IMR-90 (cell line): ENCODE data around the gene SCFD2. TPM values are rescaled to one million over a fixed set of nuclear protein-coding genes. Genes with fewer than 3 reads are reported as not detected.

Experiments used
- ATAC-seq: fragments of 200-7000 bp; cut with Tn5 transposase; 2 replicates; pipeline ENCODE4 v1.9.1; 2020; ENCODE audit warnings: low read depth, mild to moderate bottlenecking, moderate library complexity
- BruUV-seq: library from RNA; stranded (reverse); fragments of 400-500 nt; replicated peaks from 2 replicates; lab custom pipeline; 2021; lab: Mats Ljungman, UMichigan
- CTCF ChIA-PET: fragments of 300-600 bp; formaldehyde crosslinking; extraction: SDS; loops from one replicate; lab custom pipeline; 2021; ENCODE audit warnings: antibody characterized with exemption; lab: Yijun Ruan, JAX
- POLR2A ChIA-PET: fragments of 300-600 bp; sonication (Branson Sonifier 250); formaldehyde crosslinking; loops from one replicate; lab custom pipeline; 2022; ENCODE audit warnings: antibody characterized with exemption; ENCODE audit not compliant: unreplicated experiment; lab: Charles Lee
- DNase-seq: peaks from one replicate; pipeline ENCODE4 v3.0.0; 2013
- H2AFZ ChIP-seq: replicated peaks from 2 replicates; pipeline ENCODE3; 2013; ENCODE audit warnings: low read length, mild to moderate bottlenecking; ENCODE audit not compliant: poor library complexity
- H2AK5ac ChIP-seq: 2 replicates; pipeline ENCODE4 v1.6.1; 2013; ENCODE audit warnings: low read depth, low read length, inconsistent platforms
- H2AK9ac ChIP-seq: replicated peaks from 2 replicates; pipeline ENCODE3; 2013; ENCODE audit warnings: mild to moderate bottlenecking, low read depth, low read length, moderate library complexity; ENCODE audit not compliant: poor library complexity
- H2BK120ac ChIP-seq: 2 replicates; pipeline ENCODE4 v1.6.1; 2013; ENCODE audit warnings: low read depth, low read length, inconsistent platforms
- H2BK15ac ChIP-seq: 3 replicates; pipeline ENCODE4 v1.6.1; 2013; ENCODE audit warnings: low read depth, low read length, inconsistent platforms
- H2BK20ac ChIP-seq: 2 replicates; pipeline ENCODE4 v1.6.1; 2013; ENCODE audit warnings: low read depth, mild to moderate bottlenecking, inconsistent platforms, low read length, moderate library complexity
- H2BK5ac ChIP-seq: 2 replicates; pipeline ENCODE4 v1.6.1; 2013; ENCODE audit warnings: mild to moderate bottlenecking, low read depth, low read length, inconsistent platforms; ENCODE audit not compliant: poor library complexity, severe bottlenecking
- H3K14ac ChIP-seq: replicated peaks from 2 replicates; pipeline ENCODE4 v1.6.1; 2013; ENCODE audit warnings: low read depth, low read length, inconsistent platforms
- H3K18ac ChIP-seq: 2 replicates; pipeline ENCODE4 v1.6.1; 2013; ENCODE audit warnings: low read depth, low read length, control low read depth
- H3K23ac ChIP-seq: 2 replicates; pipeline ENCODE4 v1.6.1; 2013; ENCODE audit warnings: low read depth, low read length, inconsistent platforms
- H3K27ac ChIP-seq: 2 replicates; pipeline ENCODE4 v1.5.1; 2013; ENCODE audit warnings: mild to moderate bottlenecking, control low read depth, low read length; ENCODE audit not compliant: insufficient read depth
- H3K27me3 ChIP-seq: 2 replicates; pipeline ENCODE4 v1.6.1; 2013; ENCODE audit warnings: low read length; ENCODE audit not compliant: control insufficient read depth, insufficient read depth
- H3K36me3 ChIP-seq: 2 replicates; pipeline ENCODE4 v1.6.1; 2013; ENCODE audit warnings: low read length, mixed read lengths; ENCODE audit not compliant: control insufficient read depth, insufficient read depth
- H3K4ac ChIP-seq: 2 replicates; pipeline ENCODE4 v1.6.1; 2013; ENCODE audit warnings: low read depth, low read length, inconsistent platforms
- H3K4me1 ChIP-seq: 2 replicates; pipeline ENCODE4 v1.6.1; 2013; ENCODE audit warnings: low read length, mixed read lengths; ENCODE audit not compliant: control insufficient read depth, insufficient read depth
- H3K4me2 ChIP-seq: 2 replicates; pipeline ENCODE4 v1.6.1; 2013; ENCODE audit warnings: low read depth, mild to moderate bottlenecking, control low read depth, low read length, moderate library complexity
- H3K4me3 ChIP-seq: 2 replicates; pipeline ENCODE4 v1.5.1; 2013; ENCODE audit warnings: low read depth, mild to moderate bottlenecking, control low read depth, low read length, moderate library complexity; ENCODE audit not compliant: insufficient read depth
- H3K56ac ChIP-seq: 2 replicates; pipeline ENCODE4 v1.6.1; 2013; ENCODE audit warnings: low read length, inconsistent platforms; ENCODE audit not compliant: insufficient read depth; ENCODE audit errors: extremely low read depth
- H3K79me1 ChIP-seq, 2 experiments: 2 replicates each; pipeline ENCODE4 v1.6.1; 2013; ENCODE audit warnings: low read length in 2 of 2, inconsistent platforms in 1 of 2, low read depth in 1 of 2
- H3K9ac ChIP-seq: 2 replicates; pipeline ENCODE4 v1.6.1; 2013; ENCODE audit warnings: low read depth, low read length, control low read depth
- H3K9me1 ChIP-seq: 2 replicates; pipeline ENCODE4 v1.6.1; 2013; ENCODE audit warnings: low read length, inconsistent platforms; ENCODE audit not compliant: insufficient read depth
- H3K9me3 ChIP-seq: 2 replicates; pipeline ENCODE4 v1.6.1; 2013; ENCODE audit warnings: low read length; ENCODE audit not compliant: control insufficient read depth, insufficient read depth
- H4K20me1 ChIP-seq: 2 replicates; pipeline ENCODE4 v1.6.1; 2013; ENCODE audit warnings: low read length, inconsistent platforms; ENCODE audit not compliant: insufficient read depth
- H4K5ac ChIP-seq: 2 replicates; pipeline ENCODE4 v1.6.1; 2013; ENCODE audit warnings: mild to moderate bottlenecking, low read depth, low read length, control low read depth
- H4K8ac ChIP-seq, 2 experiments: 2 replicates each; pipeline ENCODE4 v1.6.1; 2013; ENCODE audit warnings: low read depth in 2 of 2, low read length in 2 of 2, control low read depth in 1 of 2, inconsistent platforms in 1 of 2
- H4K91ac ChIP-seq: 2 replicates; pipeline ENCODE4 v1.6.1; 2013; ENCODE audit warnings: low read depth, low read length, inconsistent platforms; ENCODE audit not compliant: insufficient read depth
- MAZ ChIP-seq: IDR thresholded peaks from 2 replicates; pipeline ENCODE4 v1.6.1; 2012; ENCODE audit warnings: low read depth, mild to moderate bottlenecking, low read length, improper control_type of control experiment, moderate library complexity, borderline replicate concordance
- MXI1 ChIP-seq: IDR thresholded peaks from 2 replicates; pipeline ENCODE4 v1.6.1; 2012; ENCODE audit warnings: low read depth, mild to moderate bottlenecking, low read length, moderate library complexity, borderline replicate concordance
- RAD21 ChIP-seq: IDR thresholded peaks from 2 replicates; pipeline ENCODE4 v1.6.1; 2012; ENCODE audit warnings: low read length, improper control_type of control experiment
- RCOR1 ChIP-seq: IDR thresholded peaks from 2 replicates; pipeline ENCODE4 v1.6.1; 2012; ENCODE audit warnings: mild to moderate bottlenecking, low read length, improper control_type of control experiment; ENCODE audit not compliant: insufficient replicate concordance
- WGBS, 2 experiments: methylation state at CpG; one replicate each; pipeline versions ENCODE4 v1.1.5 to v1.1.7; 2013; ENCODE audit warnings: missing lambda C conversion rate in 2 of 2; ENCODE audit not compliant: insufficient read length in 1 of 2; ENCODE audit errors: extremely low coverage in 2 of 2; 5-methylcytosine and 5-hydroxymethylcytosine counted together
- dilution Hi-C: fragments of 300-500 bp; cut with HindIII; formaldehyde crosslinking; loops from one replicate; pipeline ENCODE4 v1.14.3; 2018; ENCODE audit warnings: low sequenced_read_pairs; ENCODE audit not compliant: unreplicated experiment
- in situ Hi-C: fragments of 300-500 bp; cut with MboI; formaldehyde crosslinking; loops from 3 replicates; pipeline ENCODE4 v1.14.3; 2019; ENCODE audit warnings: low sequenced_read_pairs, inconsistent platforms, mixed read lengths
- intact Hi-C: fragments of 100-400 bp; cut with micrococcal nuclease; formaldehyde crosslinking; loops from 2 replicates; pipeline ENCODE4 v1.10.0; 2022
- polyA plus RNA-seq, 3 experiments: library from polyadenylated mRNA; depleted of rRNA; stranded (reverse); fragments of >200 nt; gene quantifications; 2 replicates each; pipeline ENCODE4 v1.2.3, GENCODE V29; 2012; ENCODE audit warnings: low replicate concordance in 1 of 3
- total RNA-seq: library from RNA; depleted of rRNA; stranded (reverse); fragments of >200 nt; gene quantifications from 2 replicates; pipeline ENCODE4 v1.2.3, GENCODE V29; 2012

The SCFD2 gene
- total and polyA plus RNA-seq, 2 of the 4 experiments (the other 2 are of a cell fraction), result 18.9 to 62.4 TPM

DNA sequence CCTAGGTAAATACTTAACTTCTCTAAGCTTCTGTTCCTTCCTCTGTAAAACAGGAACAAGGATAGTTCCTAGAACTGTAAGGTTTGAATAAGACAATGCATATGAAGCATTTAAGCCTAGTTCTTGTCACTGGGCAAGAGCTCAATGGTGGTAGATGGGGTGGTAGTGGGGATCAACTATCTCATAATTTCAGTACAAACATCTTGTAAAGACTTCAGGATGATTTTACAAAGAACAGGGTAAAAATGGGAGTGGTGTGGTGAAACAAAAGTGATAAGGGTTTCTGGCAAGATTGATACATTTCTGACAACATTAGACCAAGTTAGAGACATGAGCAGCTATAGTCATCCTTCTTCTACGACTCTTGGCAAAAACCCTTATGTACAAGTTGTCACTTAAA is 137.8 kb downstream of the SCFD2 start:
- Histone ChIP-seq H3K4ac (no peak overlapping the region), H4K5ac (no peak overlapping the region), H2BK15ac (no peak overlapping the region), H2AFZ (no peak overlapping the region), H3K4me2 (no peak overlapping the region), H2BK20ac (no peak overlapping the region), H3K23ac (no peak overlapping the region), H3K56ac (no peak overlapping the region), H3K79me1 (no peaks in the 10 kb centered on the region), H3K9ac (no peak overlapping the region), H2BK5ac (no peak overlapping the region), H2AK9ac (no peak overlapping the region), H4K8ac (no peak overlapping the region), H3K9me1 (0 out of 2 replicates have a peak, but pooled peaks cover 2% of the 10 kb centered on the region), H4K20me1 (no peaks in the 10 kb centered on the region), H3K9me3 (no peaks in the 10 kb centered on the region), H3K27me3 (no peaks in the 10 kb centered on the region), H2AK5ac (no peak overlapping the region), H3K36me3 (no peaks in the 10 kb centered on the region), H3K14ac (no peak overlapping the region), H2BK120ac (no peak overlapping the region), H3K4me3 (no peak overlapping the region), H4K91ac (no peak overlapping the region), H3K18ac (no peak overlapping the region), H3K4me1 (no peaks in the 10 kb centered on the region), H3K27ac (no peak overlapping the region)
- ATAC-seq, result no peak
- ChIA-PET CTCF (no interaction called here), POLR2A (no interaction called here)
- no CpG with 5 or more reads among the region's 1 CpG for WGBS, 2 experiments
- in situ Hi-C loops (no loop called here), dilution Hi-C loops (no loop called here), intact Hi-C loops (no loop called here)
- DNase-seq, result no peak
- BruUV-seq, result no TSS peak
- TF ChIP-seq MXI1 (no peak), RAD21 (no peak), MAZ (no peak), RCOR1 (no peak)
